Glomerular endothelial cell (primary cell): Measurements from ENCODE around the gene PAIP2B. TPM values are rescaled to one million over a fixed set of nuclear protein-coding genes. Genes with fewer than 3 reads are reported as not detected.
A peak's percentile ranks its signal among the peaks of the same experiment; 100 is the strongest.
"Not testable (repeated sequence)": the region's sequence is repeated elsewhere in the genome, so short reads cannot be mapped to it uniquely, and the experiment has no call there.

Experiments used
- DNase-seq: peaks from one replicate; pipeline ENCODE4 v3.0.0-alpha.2; 2011; ENCODE audit warnings: low read depth, low spot score; ENCODE audit errors: extremely low read depth
- total RNA-seq: library from RNA; depleted of rRNA; stranded (reverse); fragments of >200 nt; gene quantifications from 2 replicates; pipeline ENCODE4 v1.2.3, GENCODE V29; 2015

PAIP2B gene, protein sequence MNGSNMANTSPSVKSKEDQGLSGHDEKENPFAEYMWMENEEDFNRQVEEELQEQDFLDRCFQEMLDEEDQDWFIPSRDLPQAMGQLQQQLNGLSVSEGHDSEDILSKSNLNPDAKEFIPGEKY
- total RNA-seq = 0.47 and 0.87 TPM in 2 replicates

DNA sequence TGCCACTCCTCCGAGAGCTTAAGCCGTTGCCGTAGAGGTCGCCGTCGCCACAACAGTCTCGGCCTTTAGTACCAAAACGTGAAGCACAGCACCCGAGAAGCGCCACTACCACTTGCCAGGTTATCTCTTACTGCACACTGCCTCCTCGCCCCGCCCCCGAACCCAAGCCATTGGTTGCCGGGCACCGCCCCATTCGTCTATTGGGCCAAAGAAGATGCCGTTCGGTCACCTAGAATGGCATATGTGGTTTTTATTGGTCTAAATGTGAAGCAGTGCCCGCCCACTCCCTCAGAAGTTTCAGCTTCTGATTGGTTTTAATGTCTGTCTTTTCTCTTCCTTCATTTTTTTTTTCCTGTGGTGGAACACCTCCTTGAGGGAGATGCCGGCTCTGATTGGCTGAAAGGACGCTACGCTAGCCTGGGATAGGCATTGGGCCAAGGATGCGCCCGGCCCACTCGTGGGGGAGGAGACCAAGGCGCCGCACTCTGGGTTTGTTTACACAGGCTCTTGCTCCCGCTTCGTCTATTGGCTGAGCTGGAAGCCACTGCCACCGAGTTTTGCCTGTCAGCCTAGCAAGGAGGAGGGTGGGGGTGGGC is at the start of gene PAIP2B:
Gene PAIP2B (minus strand): TSS at position 139 of the 596 bp plus-strand sequence. CDS start 24,514 bp downstream, outside the sequence.
- peak; percentile 96 for DNase-seq

GRCh38 chr2:71275939-71276310 is 49.0 kb upstream of the PAIP2B start:
- DNase-seq = no peak

- DNase-seq = no peak
These were observed 42.7 kb upstream of the PAIP2B start for GRCh38 chr2:71269511-71270090.

DNA sequence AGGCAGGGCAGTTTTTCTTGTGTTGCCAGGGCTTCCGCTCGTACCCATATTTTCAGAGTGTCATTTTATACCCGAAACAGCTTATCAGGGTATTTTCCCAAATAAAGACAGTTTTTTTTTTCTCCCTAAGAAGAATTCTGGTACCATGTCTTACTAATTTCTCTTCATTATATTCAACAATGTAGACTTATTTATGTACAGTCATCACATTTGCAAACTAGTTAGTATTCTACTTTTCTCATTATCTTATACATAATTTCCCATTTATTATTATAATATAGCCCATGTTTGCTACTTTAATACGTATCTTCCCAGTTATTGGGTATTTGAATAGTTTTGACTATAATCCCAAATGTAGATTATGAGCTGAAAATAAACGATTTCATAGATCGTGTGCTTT is 36.5 kb upstream of the PAIP2B start:
- DNase-seq = no peak

DNA sequence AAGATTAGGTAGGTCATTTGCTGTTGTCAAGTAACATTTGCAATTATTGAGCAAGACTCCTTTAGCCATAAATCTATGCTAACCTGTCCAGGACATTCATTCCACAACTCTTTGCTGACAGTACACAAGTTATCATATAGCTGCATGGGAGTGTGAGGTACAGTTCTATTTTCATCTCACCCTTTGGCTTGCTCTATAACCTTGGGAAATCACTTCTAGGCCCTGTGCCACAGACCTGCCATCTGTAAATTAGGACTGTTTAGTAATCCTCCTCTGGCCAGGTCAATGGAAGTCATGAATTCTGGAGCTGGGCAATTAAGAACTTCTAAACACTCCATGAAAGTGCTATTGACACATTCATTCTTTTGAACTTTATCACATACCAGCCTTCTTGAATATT is 34.6 kb upstream of the PAIP2B start:
- DNase-seq = no peak

DNA sequence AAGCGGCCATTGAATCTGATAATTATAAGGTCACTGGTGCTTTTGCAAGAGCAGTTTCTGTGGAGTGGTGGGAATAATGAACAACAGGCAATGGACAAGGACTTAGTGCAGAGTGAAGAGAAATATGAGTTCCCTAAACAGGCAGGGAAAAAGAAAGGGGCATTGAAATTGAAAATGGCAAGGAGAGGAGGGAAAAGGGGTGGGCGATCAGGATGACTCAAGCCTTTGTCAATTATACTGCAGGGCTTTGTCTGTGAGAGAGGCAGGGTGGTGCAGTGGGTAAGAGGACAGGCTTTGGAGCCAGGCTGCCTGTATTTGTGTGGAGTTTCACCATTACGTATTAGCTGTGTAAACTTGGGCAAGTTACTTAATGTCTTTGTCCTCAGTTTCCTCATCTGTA is 29.5 kb upstream of the PAIP2B start:
- DNase-seq = no peak

DNA sequence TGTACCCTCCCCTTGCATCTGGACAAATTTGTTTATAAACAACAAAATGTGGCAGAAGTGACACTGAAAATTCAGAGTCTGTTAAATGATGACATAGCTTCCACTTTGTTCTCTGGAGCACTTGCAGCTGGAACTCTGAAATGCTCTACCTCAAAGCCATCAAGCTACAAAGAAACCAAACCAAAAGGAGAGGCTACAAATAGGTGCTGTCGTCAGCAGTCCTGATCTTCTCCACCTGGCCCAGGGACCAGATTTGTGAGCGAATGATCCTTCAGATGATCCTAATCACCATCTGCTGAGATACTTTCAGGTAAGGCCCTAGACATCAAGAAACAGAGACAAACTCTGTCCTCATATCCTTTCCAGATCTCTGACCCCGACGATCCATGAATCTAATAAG is 27.9 kb upstream of the PAIP2B start:
- DNase-seq = no peak

DNA sequence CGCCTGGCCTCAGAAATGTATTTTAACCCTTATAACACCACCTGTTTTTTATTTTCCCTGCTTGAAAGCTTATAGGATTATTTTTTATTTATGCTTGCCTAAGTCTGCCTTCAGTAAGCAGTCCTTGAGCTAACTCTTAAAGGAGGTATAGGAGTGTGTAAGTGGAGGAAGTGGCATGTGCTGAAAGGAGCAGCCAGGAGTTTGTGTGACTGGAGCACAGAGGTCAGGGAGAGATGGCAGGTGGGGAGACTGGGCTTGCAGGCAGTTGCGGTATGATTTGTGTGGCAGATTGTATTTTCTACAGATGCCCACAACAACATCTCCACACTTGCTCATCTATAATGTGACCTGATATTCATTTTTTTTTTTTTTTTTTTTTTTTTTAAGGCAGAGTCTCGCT is 27.2 kb upstream of the PAIP2B start:
- DNase-seq = no peak

DNA sequence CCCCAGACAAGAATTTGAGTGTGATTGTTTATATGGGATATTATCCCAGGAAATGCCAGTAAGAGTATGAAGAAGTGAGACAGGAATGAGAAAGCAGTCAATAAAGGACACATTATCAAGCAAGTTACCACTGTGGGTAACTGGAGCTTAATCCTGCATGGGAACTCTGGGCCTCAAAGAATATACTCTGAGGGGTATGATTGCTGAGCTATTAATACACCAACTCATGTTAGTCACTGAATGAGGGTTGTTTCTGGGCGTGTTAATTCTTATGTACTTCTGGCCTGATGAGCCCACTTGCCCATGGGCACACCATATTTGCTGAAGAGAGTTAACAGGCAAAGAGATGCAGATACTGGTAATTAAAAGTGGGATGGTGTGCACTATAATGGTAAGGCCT is 26.6 kb upstream of the PAIP2B start:
- no peak for DNase-seq

DNA sequence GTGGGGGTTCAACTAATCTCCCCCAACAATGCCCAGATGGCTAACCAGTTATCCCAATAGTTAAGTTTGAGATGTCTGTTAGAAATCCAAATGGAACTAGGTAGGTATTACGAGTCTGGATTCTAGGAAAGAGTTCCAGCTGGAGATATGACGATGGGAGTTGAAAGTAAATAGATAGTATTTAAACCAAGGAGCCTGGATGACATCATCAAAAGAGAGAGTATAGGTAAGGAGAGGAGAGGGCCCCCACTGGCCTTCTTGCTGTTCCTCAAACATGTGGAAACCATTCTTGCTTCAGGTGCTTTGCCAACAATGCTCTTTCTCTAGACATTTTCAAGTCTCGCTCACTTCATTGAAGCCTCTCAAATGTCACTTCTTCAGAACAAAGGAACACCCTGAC is 26.0 kb upstream of the PAIP2B start:
- DNase-seq = no peak

- DNase-seq = no peak
These were observed 24.0 kb upstream of the PAIP2B start for GRCh38 chr2:71250935-71251334.

DNA sequence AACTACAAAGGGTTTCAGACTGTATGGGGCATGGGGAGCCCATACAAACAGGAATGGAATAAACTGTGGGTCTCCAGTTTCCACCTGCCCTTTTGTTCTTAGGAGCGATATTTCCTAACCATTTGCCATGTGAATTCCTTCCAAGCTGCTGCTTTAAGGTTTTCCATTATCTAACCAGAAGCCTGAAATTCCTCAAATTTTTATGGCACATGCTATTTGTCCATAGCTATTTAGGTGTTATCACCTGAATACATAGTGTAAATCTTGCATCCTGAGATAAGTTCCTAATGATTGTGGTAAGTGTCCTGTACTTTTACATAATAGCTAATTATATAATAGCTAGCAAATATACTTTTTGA is 17.4 kb upstream of the PAIP2B start:
- no peak for DNase-seq

DNA sequence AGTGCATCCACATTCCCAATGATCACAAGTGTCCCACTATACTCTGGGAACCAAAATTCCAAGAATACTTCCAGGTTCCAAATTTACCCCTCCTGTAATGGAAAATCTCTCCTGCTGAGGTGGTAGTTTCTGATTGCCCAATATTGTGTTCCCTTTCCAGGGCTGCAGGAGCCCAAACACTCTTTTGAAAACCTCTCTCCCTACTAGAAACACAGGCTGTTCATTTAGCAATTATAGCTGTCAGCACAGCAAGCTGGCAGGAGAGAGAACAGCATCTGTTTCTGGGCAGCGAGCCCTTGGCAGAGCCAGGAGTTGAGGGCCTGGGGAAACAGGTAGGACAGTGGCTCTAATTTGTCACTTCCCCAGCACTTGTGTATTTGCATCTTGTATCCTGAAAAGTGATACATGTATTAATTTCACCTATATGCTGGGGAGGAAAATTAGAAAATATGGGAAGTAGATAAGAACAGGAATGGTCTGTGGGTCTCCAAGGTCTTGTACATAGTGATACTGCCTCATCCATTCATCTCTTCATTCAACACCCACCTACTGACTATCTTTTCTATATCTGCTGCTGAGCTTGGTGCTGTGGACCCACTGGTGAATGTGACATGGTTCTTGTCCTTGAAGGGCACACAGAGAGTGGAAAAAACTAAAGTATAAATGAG is 16.9 kb upstream of the PAIP2B start:
- DNase-seq = no peak

- DNase-seq = no peak
These were observed 13.9 kb upstream of the PAIP2B start for GRCh38 chr2:71240794-71241193.

DNA sequence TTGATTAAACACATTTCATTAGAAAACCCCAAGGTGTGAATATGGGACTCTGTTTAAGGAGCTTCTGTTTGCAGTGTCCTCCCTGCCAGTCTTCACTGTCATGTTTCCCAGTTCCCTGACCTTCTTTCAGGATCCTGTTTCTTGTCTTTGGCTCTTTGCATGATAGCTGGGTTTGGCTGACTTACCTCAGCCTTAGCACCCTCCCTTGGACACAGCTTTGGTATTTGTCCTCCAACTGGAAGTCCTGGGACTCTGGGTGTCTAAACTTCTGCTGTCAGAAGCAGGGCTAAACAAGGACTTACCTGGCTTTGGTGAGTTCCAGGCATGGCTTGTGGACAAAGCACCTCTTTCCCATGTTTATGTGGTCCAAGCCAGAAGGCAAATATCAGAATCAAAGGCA is 11.2 kb upstream of the PAIP2B start:
- no peak for DNase-seq

- DNase-seq = no peak
These were observed 9.2 kb upstream of the PAIP2B start for GRCh38 chr2:71235930-71236587.

DNA sequence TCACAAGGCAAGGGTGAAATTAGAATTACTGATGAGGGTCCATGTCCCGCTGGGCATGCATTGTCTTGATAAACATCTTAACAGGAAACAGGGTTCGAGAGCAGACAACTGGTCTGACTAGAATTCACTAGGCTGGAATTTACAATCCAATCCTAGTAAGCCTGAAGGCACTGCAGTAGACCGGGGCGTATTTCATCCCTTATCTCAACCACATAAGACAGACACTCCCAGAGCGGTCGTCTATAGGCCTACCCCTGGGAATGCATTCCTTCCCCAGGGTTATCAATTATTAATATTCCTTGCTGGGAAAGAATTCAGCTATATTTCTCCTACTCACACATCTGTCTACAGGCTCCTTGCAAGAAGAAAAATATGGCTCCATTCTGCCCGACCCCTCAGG is 6.2 kb upstream of the PAIP2B start:
- DNase-seq = not testable (repeated sequence)

GRCh38 chr2:71226096-71226964 is 573 bp downstream of the PAIP2B start:
- no peak for DNase-seq

GRCh38 chr2:71224935-71225334 is 2.0 kb downstream of the PAIP2B start:
- DNase-seq = no peak

- no peak for DNase-seq
These were observed 2.4 kb downstream of the PAIP2B start for GRCh38 chr2:71224457-71224856.
